IMR-90 (cell line): ENCODE measurements around the gene PACSIN3. TPM values are rescaled to one million over a fixed set of nuclear protein-coding genes. Genes with fewer than 3 reads are reported as not detected.

Experiments
- ATAC-seq: fragments of 200-7000 bp; cut with Tn5 transposase; 2 replicates; pipeline ENCODE4 v1.9.1; 2020; ENCODE audit warnings: low read depth, mild to moderate bottlenecking, moderate library complexity
- BruUV-seq: library from RNA; stranded (reverse); fragments of 400-500 nt; replicated peaks from 2 replicates; lab custom pipeline; 2021; lab: Mats Ljungman, UMichigan
- CTCF ChIA-PET: fragments of 300-600 bp; formaldehyde crosslinking; extraction: SDS; loops from one replicate; lab custom pipeline; 2021; ENCODE audit warnings: antibody characterized with exemption; lab: Yijun Ruan, JAX
- POLR2A ChIA-PET: fragments of 300-600 bp; sonication (Branson Sonifier 250); formaldehyde crosslinking; loops from one replicate; lab custom pipeline; 2022; ENCODE audit warnings: antibody characterized with exemption; ENCODE audit not compliant: unreplicated experiment; lab: Charles Lee
- DNase-seq: peaks from one replicate; pipeline ENCODE4 v3.0.0; 2013
- H2AFZ ChIP-seq: replicated peaks from 2 replicates; pipeline ENCODE3; 2013; ENCODE audit warnings: low read length, mild to moderate bottlenecking; ENCODE audit not compliant: poor library complexity
- H2AK5ac ChIP-seq: 2 replicates; pipeline ENCODE4 v1.6.1; 2013; ENCODE audit warnings: low read depth, low read length, inconsistent platforms
- H2AK9ac ChIP-seq: replicated peaks from 2 replicates; pipeline ENCODE3; 2013; ENCODE audit warnings: mild to moderate bottlenecking, low read depth, low read length, moderate library complexity; ENCODE audit not compliant: poor library complexity
- H2BK120ac ChIP-seq: 2 replicates; pipeline ENCODE4 v1.6.1; 2013; ENCODE audit warnings: low read depth, low read length, inconsistent platforms
- H2BK15ac ChIP-seq: 3 replicates; pipeline ENCODE4 v1.6.1; 2013; ENCODE audit warnings: low read depth, low read length, inconsistent platforms
- H2BK20ac ChIP-seq: 2 replicates; pipeline ENCODE4 v1.6.1; 2013; ENCODE audit warnings: low read depth, mild to moderate bottlenecking, inconsistent platforms, low read length, moderate library complexity
- H2BK5ac ChIP-seq: 2 replicates; pipeline ENCODE4 v1.6.1; 2013; ENCODE audit warnings: mild to moderate bottlenecking, low read depth, low read length, inconsistent platforms; ENCODE audit not compliant: poor library complexity, severe bottlenecking
- H3K14ac ChIP-seq: replicated peaks from 2 replicates; pipeline ENCODE4 v1.6.1; 2013; ENCODE audit warnings: low read depth, low read length, inconsistent platforms
- H3K18ac ChIP-seq: 2 replicates; pipeline ENCODE4 v1.6.1; 2013; ENCODE audit warnings: low read depth, low read length, control low read depth
- H3K23ac ChIP-seq: 2 replicates; pipeline ENCODE4 v1.6.1; 2013; ENCODE audit warnings: low read depth, low read length, inconsistent platforms
- H3K27ac ChIP-seq: 2 replicates; pipeline ENCODE4 v1.5.1; 2013; ENCODE audit warnings: mild to moderate bottlenecking, control low read depth, low read length; ENCODE audit not compliant: insufficient read depth
- H3K27me3 ChIP-seq: 2 replicates; pipeline ENCODE4 v1.6.1; 2013; ENCODE audit warnings: low read length; ENCODE audit not compliant: control insufficient read depth, insufficient read depth
- H3K36me3 ChIP-seq: 2 replicates; pipeline ENCODE4 v1.6.1; 2013; ENCODE audit warnings: low read length, mixed read lengths; ENCODE audit not compliant: control insufficient read depth, insufficient read depth
- H3K4ac ChIP-seq: 2 replicates; pipeline ENCODE4 v1.6.1; 2013; ENCODE audit warnings: low read depth, low read length, inconsistent platforms
- H3K4me1 ChIP-seq: 2 replicates; pipeline ENCODE4 v1.6.1; 2013; ENCODE audit warnings: low read length, mixed read lengths; ENCODE audit not compliant: control insufficient read depth, insufficient read depth
- H3K4me2 ChIP-seq: 2 replicates; pipeline ENCODE4 v1.6.1; 2013; ENCODE audit warnings: low read depth, mild to moderate bottlenecking, control low read depth, low read length, moderate library complexity
- H3K4me3 ChIP-seq: 2 replicates; pipeline ENCODE4 v1.5.1; 2013; ENCODE audit warnings: low read depth, mild to moderate bottlenecking, control low read depth, low read length, moderate library complexity; ENCODE audit not compliant: insufficient read depth
- H3K56ac ChIP-seq: 2 replicates; pipeline ENCODE4 v1.6.1; 2013; ENCODE audit warnings: low read length, inconsistent platforms; ENCODE audit not compliant: insufficient read depth; ENCODE audit errors: extremely low read depth
- H3K79me1 ChIP-seq, 2 experiments: 2 replicates each; pipeline ENCODE4 v1.6.1; 2013; ENCODE audit warnings: low read length in 2 of 2, inconsistent platforms in 1 of 2, low read depth in 1 of 2
- H3K9ac ChIP-seq: 2 replicates; pipeline ENCODE4 v1.6.1; 2013; ENCODE audit warnings: low read depth, low read length, control low read depth
- H3K9me1 ChIP-seq: 2 replicates; pipeline ENCODE4 v1.6.1; 2013; ENCODE audit warnings: low read length, inconsistent platforms; ENCODE audit not compliant: insufficient read depth
- H3K9me3 ChIP-seq: 2 replicates; pipeline ENCODE4 v1.6.1; 2013; ENCODE audit warnings: low read length; ENCODE audit not compliant: control insufficient read depth, insufficient read depth
- H4K20me1 ChIP-seq: 2 replicates; pipeline ENCODE4 v1.6.1; 2013; ENCODE audit warnings: low read length, inconsistent platforms; ENCODE audit not compliant: insufficient read depth
- H4K5ac ChIP-seq: 2 replicates; pipeline ENCODE4 v1.6.1; 2013; ENCODE audit warnings: mild to moderate bottlenecking, low read depth, low read length, control low read depth
- H4K8ac ChIP-seq, 2 experiments: 2 replicates each; pipeline ENCODE4 v1.6.1; 2013; ENCODE audit warnings: low read depth in 2 of 2, low read length in 2 of 2, control low read depth in 1 of 2, inconsistent platforms in 1 of 2
- H4K91ac ChIP-seq: 2 replicates; pipeline ENCODE4 v1.6.1; 2013; ENCODE audit warnings: low read depth, low read length, inconsistent platforms; ENCODE audit not compliant: insufficient read depth
- BHLHE40 ChIP-seq: fragments of 150-350 bp; IDR thresholded peaks from 2 replicates; pipeline ENCODE4 v1.6.1; 2016; ENCODE audit warnings: mild to moderate bottlenecking, low read depth, low read length
- CHD1 ChIP-seq: IDR thresholded peaks from 2 replicates; pipeline ENCODE4 v1.6.1; 2012; ENCODE audit warnings: low read depth, low read length, improper control_type of control experiment
- CTCF ChIP-seq: conservative IDR thresholded peaks from 2 replicates; pipeline ENCODE4 v1.5.1; 2012; ENCODE audit warnings: mild to moderate bottlenecking, low read depth, low read length, improper control_type of control experiment
- FOS ChIP-seq: fragments of 150-350 bp; IDR thresholded peaks from 2 replicates; pipeline ENCODE4 v1.6.1; 2016; ENCODE audit warnings: low read depth, low read length
- MAFK ChIP-seq: IDR thresholded peaks from 2 replicates; pipeline ENCODE4 v1.6.1; 2012; ENCODE audit warnings: low read depth, low read length, improper control_type of control experiment
- MAZ ChIP-seq: IDR thresholded peaks from 2 replicates; pipeline ENCODE4 v1.6.1; 2012; ENCODE audit warnings: low read depth, mild to moderate bottlenecking, low read length, improper control_type of control experiment, moderate library complexity, borderline replicate concordance
- NFE2L2 ChIP-seq: fragments of 150-350 bp; IDR thresholded peaks from 2 replicates; pipeline ENCODE4 v1.6.1; 2016; ENCODE audit warnings: low read depth, mild to moderate bottlenecking, low read length
- POLR2A ChIP-seq: IDR thresholded peaks from 2 replicates; pipeline ENCODE4 v1.6.1; 2012; ENCODE audit warnings: mild to moderate bottlenecking, low read depth, low read length
- RAD21 ChIP-seq: IDR thresholded peaks from 2 replicates; pipeline ENCODE4 v1.6.1; 2012; ENCODE audit warnings: low read length, improper control_type of control experiment
- RFX5 ChIP-seq: IDR thresholded peaks from 2 replicates; pipeline ENCODE4 v1.8.0; 2012; ENCODE audit warnings: low read depth, mild to moderate bottlenecking, low read length, moderate library complexity
- SMC3 ChIP-seq: fragments of 150-350 bp; IDR thresholded peaks from 2 replicates; pipeline ENCODE4 v1.6.1; 2016; ENCODE audit warnings: low read depth, mild to moderate bottlenecking, antibody characterized with exemption, low read length, moderate library complexity
- USF2 ChIP-seq: fragments of 150-350 bp; IDR thresholded peaks from 2 replicates; pipeline ENCODE4 v1.6.1; 2017; ENCODE audit warnings: mild to moderate bottlenecking, antibody characterized with exemption, low read length, low read depth
- WGBS, 2 experiments: methylation state at CpG; one replicate each; pipeline versions ENCODE4 v1.1.5 to v1.1.7; 2013; ENCODE audit warnings: missing lambda C conversion rate in 2 of 2; ENCODE audit not compliant: insufficient read length in 1 of 2; ENCODE audit errors: extremely low coverage in 2 of 2; 5-methylcytosine and 5-hydroxymethylcytosine counted together
- dilution Hi-C: fragments of 300-500 bp; cut with HindIII; formaldehyde crosslinking; loops from one replicate; pipeline ENCODE4 v1.14.3; 2018; ENCODE audit warnings: low sequenced_read_pairs; ENCODE audit not compliant: unreplicated experiment
- in situ Hi-C: fragments of 300-500 bp; cut with MboI; formaldehyde crosslinking; loops from 3 replicates; pipeline ENCODE4 v1.14.3; 2019; ENCODE audit warnings: low sequenced_read_pairs, inconsistent platforms, mixed read lengths
- intact Hi-C: fragments of 100-400 bp; cut with micrococcal nuclease; formaldehyde crosslinking; loops from 2 replicates; pipeline ENCODE4 v1.10.0; 2022
- polyA plus RNA-seq, 3 experiments: library from polyadenylated mRNA; depleted of rRNA; stranded (reverse); fragments of >200 nt; gene quantifications; 2 replicates each; pipeline ENCODE4 v1.2.3, GENCODE V29; 2012; ENCODE audit warnings: low replicate concordance in 1 of 3
- total RNA-seq: library from RNA; depleted of rRNA; stranded (reverse); fragments of >200 nt; gene quantifications from 2 replicates; pipeline ENCODE4 v1.2.3, GENCODE V29; 2012

PACSIN3 gene
- total and polyA plus RNA-seq, 2 of the 4 experiments (the other 2 are of a cell fraction) = 19.2 to 21.1 TPM

GRCh38 chr11:47192111-47192510 is 5.9 kb upstream of the PACSIN3 start:
- no peak overlapping the region for H2BK5ac ChIP-seq
- dilution Hi-C loops = no loop called here
- H3K23ac ChIP-seq = no peak overlapping the region
- no TSS peak for BruUV-seq
- ATAC-seq (no peak), DNase-seq (no peak)
- peaks cover 5% of the 10 kb centered on the region; the same call in 1 of the 2 replicates for H3K4me1 ChIP-seq
- no peak overlapping the region for H4K5ac ChIP-seq
- no peak overlapping the region for H2AK5ac ChIP-seq
- H3K14ac ChIP-seq = no peak overlapping the region
- H3K36me3 ChIP-seq = no peaks in the 10 kb centered on the region
- H3K4ac ChIP-seq = no peak overlapping the region
- no peak overlapping the region for H4K8ac ChIP-seq
- CTCF ChIA-PET = interaction anchor here (0.6 to 1.0 kb wide), 3 partner anchors 10 to 37 kb away, joined by 3 to 4 read pairs (median 3); no protein-coding TSS in a partner anchor
- no peak overlapping the region for H3K18ac ChIP-seq
- H3K4me3 ChIP-seq = no peak overlapping the region
- no peak overlapping the region for H2BK120ac ChIP-seq
- TF ChIP-seq FOS (no peak), SMC3 (no peak), MAZ (no peak), BHLHE40 (no peak), CTCF (no peak), RAD21 (no peak), USF2 (no peak), RFX5 (no peak), POLR2A (no peak), MAFK (no peak), CHD1 (no peak), NFE2L2 (no peak)
- no peaks in the 10 kb centered on the region for H3K9me3 ChIP-seq
- no peak overlapping the region for H2BK20ac ChIP-seq
- no peak overlapping the region for H2BK15ac ChIP-seq
- H3K27me3 ChIP-seq = no peaks in the 10 kb centered on the region
- POLR2A ChIA-PET = no interaction called here
- intact Hi-C loops = no loop called here
- H2AFZ ChIP-seq = no peak overlapping the region
- no peak overlapping the region for H4K91ac ChIP-seq
- no peak overlapping the region for H3K9ac ChIP-seq
- no peak overlapping the region for H3K56ac ChIP-seq
- no CpG with 5 or more reads among the region's 4 CpGs for WGBS, 2 experiments
- no peak overlapping the region for H2AK9ac ChIP-seq
- H3K9me1 ChIP-seq = no peaks in the 10 kb centered on the region
- in situ Hi-C loops = no loop called here
- no peaks in the 10 kb centered on the region for H3K79me1 ChIP-seq
- no peaks in the 10 kb centered on the region; the same call in 1 of the 2 replicates for H4K20me1 ChIP-seq
- H3K4me2 ChIP-seq = no peak overlapping the region
- no peak overlapping the region for H3K27ac ChIP-seq
